GM12878 (cell line): ENCODE measurements around the gene HADH. TPM values are rescaled to one million over a fixed set of nuclear protein-coding genes. Genes with fewer than 3 reads are reported as not detected.

Experiments
- HCFC1 ChIP-seq: fragments of 150-350 bp; IDR thresholded peaks from 2 replicates; pipeline ENCODE4 v1.6.1; 2014; ENCODE audit warnings: low read length
- RCOR1 ChIP-seq: conservative IDR thresholded peaks from 2 replicates; pipeline ENCODE4 v1.6.1; 2012; ENCODE audit warnings: low read depth, low read length, improper control_type of control experiment
- RELB ChIP-seq: fragments of 450-650 bp; IDR thresholded peaks from 2 replicates; pipeline ENCODE4 v1.6.1; 2017; ENCODE audit warnings: low read depth, mild to moderate bottlenecking, moderate library complexity
- SUPT20H ChIP-seq: IDR thresholded peaks from 2 replicates; pipeline ENCODE4 v1.6.1; 2011; ENCODE audit warnings: low read depth, mild to moderate bottlenecking, low read length, moderate library complexity, borderline replicate concordance; ENCODE audit not compliant: control insufficient read depth
- polyA plus RNA-seq, 11 experiments: library from polyadenylated mRNA; depleted of rRNA in 4 of 11; unstranded in 6 of 11; stranded (reverse) in 5 of 11; fragments of >200 nt; fragmentation: Nextera tagmentation in 4 of 11; fragmentation: Illumina TruSeq in 1 of 11; extraction: Ambion mirVana in 4 of 11; extraction: Trizol in 1 of 11; gene quantifications; 1 replicate in 1 of 11; 2 replicates in 10 of 11; pipeline versions ENCODE4 v1.2.1 to v1.2.3, GENCODE V29; 2011 to 2016; ENCODE audit warnings: inconsistent platforms in 2 of 11, missing spikeins in 2 of 11, low read depth in 1 of 11
- total RNA-seq, 4 experiments: library from RNA; depleted of rRNA in 3 of 4; stranded (reverse); fragments of >200 nt in 3 of 4; fragmentation: Illumina TruSeq in 1 of 4; extraction: Trizol in 1 of 4; gene quantifications; 2 replicates each; pipeline versions ENCODE4 v1.2.1 to v1.2.3, GENCODE V29; 2013 to 2021
- TF ChIP-seq, protein P1 (sequence below): fragments of 450-650 bp; IDR thresholded peaks from 2 replicates; pipeline ENCODE4 v1.6.1; 2017; ENCODE audit warnings: mild to moderate bottlenecking, moderate library complexity
- TF ChIP-seq, protein P2 (sequence below): IDR thresholded peaks from 2 replicates; pipeline ENCODE4 v1.6.1; 2011; ENCODE audit warnings: borderline replicate concordance, low read depth, mild to moderate bottlenecking, moderate library complexity, mixed read lengths, low read length; ENCODE audit not compliant: insufficient read depth; ENCODE audit errors: extremely low read length

HADH gene
- total and polyA plus RNA-seq, 10 of the 15 experiments (the other 5 are each of a cell fraction or from before 2014, with no cell fraction given): 20.3 to 97.9 (median 76.6) TPM

GRCh38 chr4:108033348-108033747, 43.7 kb downstream of the HADH start (continued):
- TF ChIP-seq, protein P1, sequence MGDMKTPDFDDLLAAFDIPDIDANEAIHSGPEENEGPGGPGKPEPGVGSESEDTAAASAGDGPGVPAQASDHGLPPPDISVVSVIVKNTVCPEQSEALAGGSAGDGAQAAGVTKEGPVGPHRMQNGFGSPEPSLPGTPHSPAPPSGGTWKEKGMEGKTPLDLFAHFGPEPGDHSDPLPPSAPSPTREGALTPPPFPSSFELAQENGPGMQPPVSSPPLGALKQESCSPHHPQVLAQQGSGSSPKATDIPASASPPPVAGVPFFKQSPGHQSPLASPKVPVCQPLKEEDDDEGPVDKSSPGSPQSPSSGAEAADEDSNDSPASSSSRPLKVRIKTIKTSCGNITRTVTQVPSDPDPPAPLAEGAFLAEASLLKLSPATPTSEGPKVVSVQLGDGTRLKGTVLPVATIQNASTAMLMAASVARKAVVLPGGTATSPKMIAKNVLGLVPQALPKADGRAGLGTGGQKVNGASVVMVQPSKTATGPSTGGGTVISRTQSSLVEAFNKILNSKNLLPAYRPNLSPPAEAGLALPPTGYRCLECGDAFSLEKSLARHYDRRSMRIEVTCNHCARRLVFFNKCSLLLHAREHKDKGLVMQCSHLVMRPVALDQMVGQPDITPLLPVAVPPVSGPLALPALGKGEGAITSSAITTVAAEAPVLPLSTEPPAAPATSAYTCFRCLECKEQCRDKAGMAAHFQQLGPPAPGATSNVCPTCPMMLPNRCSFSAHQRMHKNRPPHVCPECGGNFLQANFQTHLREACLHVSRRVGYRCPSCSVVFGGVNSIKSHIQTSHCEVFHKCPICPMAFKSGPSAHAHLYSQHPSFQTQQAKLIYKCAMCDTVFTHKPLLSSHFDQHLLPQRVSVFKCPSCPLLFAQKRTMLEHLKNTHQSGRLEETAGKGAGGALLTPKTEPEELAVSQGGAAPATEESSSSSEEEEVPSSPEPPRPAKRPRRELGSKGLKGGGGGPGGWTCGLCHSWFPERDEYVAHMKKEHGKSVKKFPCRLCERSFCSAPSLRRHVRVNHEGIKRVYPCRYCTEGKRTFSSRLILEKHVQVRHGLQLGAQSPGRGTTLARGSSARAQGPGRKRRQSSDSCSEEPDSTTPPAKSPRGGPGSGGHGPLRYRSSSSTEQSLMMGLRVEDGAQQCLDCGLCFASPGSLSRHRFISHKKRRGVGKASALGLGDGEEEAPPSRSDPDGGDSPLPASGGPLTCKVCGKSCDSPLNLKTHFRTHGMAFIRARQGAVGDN: no peak
- TF ChIP-seq HCFC1: no peak
- TF ChIP-seq RCOR1: no peak
- no peak for TF ChIP-seq RELB
- no peak for TF ChIP-seq SUPT20H
- TF ChIP-seq, protein P2, sequence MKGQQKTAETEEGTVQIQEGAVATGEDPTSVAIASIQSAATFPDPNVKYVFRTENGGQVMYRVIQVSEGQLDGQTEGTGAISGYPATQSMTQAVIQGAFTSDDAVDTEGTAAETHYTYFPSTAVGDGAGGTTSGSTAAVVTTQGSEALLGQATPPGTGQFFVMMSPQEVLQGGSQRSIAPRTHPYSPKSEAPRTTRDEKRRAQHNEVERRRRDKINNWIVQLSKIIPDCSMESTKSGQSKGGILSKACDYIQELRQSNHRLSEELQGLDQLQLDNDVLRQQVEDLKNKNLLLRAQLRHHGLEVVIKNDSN: no peak
